ENCODE measurements around the gene CTR9. TPM values are rescaled to one million over a fixed set of nuclear protein-coding genes. Genes with fewer than 3 reads are reported as not detected.

Gene CTR9
- total RNA-seq, 2 experiments from 2014 or later = 45.3 to 47.0 TPM

- Mint-ChIP-seq H3K9me3 (no peaks in the 10 kb centered on the region), H3K27me3 (peaks cover 6% of the 10 kb centered on the region), H3K4me3 (no peak overlapping the region), H3K27ac (peak overlapping the region; percentile 3), H3K36me3 (ENCODE audit: low read depth) (peaks cover 66% of the 10 kb centered on the region), H3K4me1 (peaks cover 59% of the 10 kb centered on the region)
- CTCF ChIA-PET = interaction anchor here (2.1 kb wide), 1 partner anchor 7 kb away, joined by 8 read pairs; no protein-coding TSS in a partner anchor
- no peak for DNase-seq
- POLR2A ChIA-PET = interaction anchor here (0.6 kb wide), 1 partner anchor 7 kb away, joined by 3 read pairs; no protein-coding TSS in a partner anchor
These were observed 46.0 kb downstream of the CTR9 start for GRCh38 chr11:10797001-10797400.

GRCh38 chr11:10797531-10797930 lies 46.5 kb downstream of the CTR9 start:
- peaks cover 6% of the 10 kb centered on the region for H3K27me3 Mint-ChIP-seq
- H3K36me3 Mint-ChIP-seq (ENCODE audit: low read depth) = peaks cover 71% of the 10 kb centered on the region
- peaks cover 63% of the 10 kb centered on the region for H3K4me1 Mint-ChIP-seq
- no peaks in the 10 kb centered on the region for H3K9me3 Mint-ChIP-seq
- CTCF ChIA-PET = interaction anchor here (1.0 kb wide), 1 partner anchor 22 kb away, joined by 3 read pairs; no protein-coding TSS in a partner anchor
- no peak overlapping the region for H3K27ac Mint-ChIP-seq
- POLR2A ChIA-PET = no interaction called here
- H3K4me3 Mint-ChIP-seq = no peak overlapping the region
- no peak for DNase-seq

GRCh38 chr11:10798330-10798928 lies 47.4 kb downstream of the CTR9 start:
- no peaks in the 10 kb centered on the region for H3K9me3 Mint-ChIP-seq
- peaks cover 78% of the 10 kb centered on the region for H3K36me3 Mint-ChIP-seq (ENCODE audit: low read depth)
- ChIA-PET POLR2A (interaction anchor here (0.6 to 1.3 kb wide), 2 partner anchors 11 to 32 kb away, joined by 3 to 9 read pairs; partner anchors contain the start of gene EIF4G2), CTCF (interaction anchor here (0.8 to 1.0 kb wide), 3 partner anchors 9 to 81 kb away, joined by 3 read pairs; no protein-coding TSS in a partner anchor)
- H3K4me3 Mint-ChIP-seq = no peak overlapping the region
- no peaks in the 10 kb centered on the region for H3K27me3 Mint-ChIP-seq
- no peak for DNase-seq
- peak overlapping the region; percentile 11 for H3K27ac Mint-ChIP-seq
- H3K4me1 Mint-ChIP-seq = peaks cover 61% of the 10 kb centered on the region

GRCh38 chr11:10800292-10800691 lies 49.2 kb downstream of the CTR9 start:
- no peak for DNase-seq
- ChIA-PET POLR2A (no interaction called here), CTCF (interaction anchor here (1.2 to 4.9 kb wide), 2 partner anchors 8 to 29 kb away, joined by 3 to 41 read pairs; no protein-coding TSS in a partner anchor)
- Mint-ChIP-seq H3K9me3 (no peaks in the 10 kb centered on the region), H3K4me3 (no peak overlapping the region), H3K27ac (peak overlapping the region; percentile 68), H3K4me1 (peaks cover 71% of the 10 kb centered on the region), H3K27me3 (no peaks in the 10 kb centered on the region), H3K36me3 (ENCODE audit: low read depth) (peaks cover 87% of the 10 kb centered on the region)

- Mint-ChIP-seq H3K4me3 (no peak overlapping the region), H3K27me3 (no peaks in the 10 kb centered on the region), H3K4me1 (peaks cover 76% of the 10 kb centered on the region), H3K9me3 (no peaks in the 10 kb centered on the region), H3K36me3 (ENCODE audit: low read depth) (peaks cover 90% of the 10 kb centered on the region), H3K27ac (no peak overlapping the region)
- DNase-seq = no peak
- ChIA-PET CTCF (interaction anchor here (0.8 to 4.9 kb wide), 6 partner anchors 7 to 88 kb away, joined by 3 to 41 read pairs (median 5); no protein-coding TSS in a partner anchor), POLR2A (interaction anchor here (0.7 to 0.8 kb wide), 2 partner anchors 7 to 54 kb away, joined by 3 read pairs; partner anchors contain the start of gene ZBED5)
These were observed 52.6 kb downstream of the CTR9 start for GRCh38 chr11:10803676-10804075.

- Mint-ChIP-seq H3K27me3 (no peaks in the 10 kb centered on the region), H3K9me3 (no peaks in the 10 kb centered on the region), H3K36me3 (ENCODE audit: low read depth) (peaks cover 71% of the 10 kb centered on the region), H3K27ac (peak overlapping the region; percentile 69), H3K4me1 (peaks cover 70% of the 10 kb centered on the region), H3K4me3 (peak overlapping the region; percentile 26)
- CTCF ChIA-PET = interaction anchor here (1.1 to 2.5 kb wide), 4 partner anchors 9 to 138 kb away, joined by 3 to 8 read pairs (median 3); no protein-coding TSS in a partner anchor
- DNase-seq = no peak
- POLR2A ChIA-PET = no interaction called here
These were observed 54.7 kb downstream of the CTR9 start for GRCh38 chr11:10805741-10806140.

- H3K27me3 Mint-ChIP-seq = no peaks in the 10 kb centered on the region
- peaks cover 67% of the 10 kb centered on the region for H3K36me3 Mint-ChIP-seq (ENCODE audit: low read depth)
- peak overlapping the region; percentile 100 for H3K27ac Mint-ChIP-seq
- ChIA-PET POLR2A (no interaction called here), CTCF (interaction anchor here (1.1 kb wide), 1 partner anchor 13 kb away, joined by 3 read pairs; no protein-coding TSS in a partner anchor)
- DNase-seq = no peak
- H3K9me3 Mint-ChIP-seq = no peaks in the 10 kb centered on the region
- peaks cover 65% of the 10 kb centered on the region for H3K4me1 Mint-ChIP-seq
- H3K4me3 Mint-ChIP-seq = peak overlapping the region; percentile 95
These were observed 55.2 kb downstream of the CTR9 start for GRCh38 chr11:10806206-10806605.

- ChIA-PET POLR2A (interaction anchor here (2.9 kb wide), 1 partner anchor 51 kb away, joined by 22 read pairs; the partner anchor contains the start of gene ZBED5), CTCF (interaction anchor here (1.1 to 3.2 kb wide), 3 partner anchors 15 to 59 kb away, joined by 3 to 28 read pairs (median 4); no protein-coding TSS in a partner anchor)
- peak overlapping the region; percentile 95 for H3K4me3 Mint-ChIP-seq
- DNase-seq = peak; percentile 47
- H3K9me3 Mint-ChIP-seq = no peaks in the 10 kb centered on the region
- peaks cover 52% of the 10 kb centered on the region for H3K36me3 Mint-ChIP-seq (ENCODE audit: low read depth)
- peaks cover 3% of the 10 kb centered on the region for H3K27me3 Mint-ChIP-seq
- peaks cover 52% of the 10 kb centered on the region for H3K4me1 Mint-ChIP-seq
- H3K27ac Mint-ChIP-seq = peak overlapping the region; percentile 100
These were observed 56.6 kb downstream of the CTR9 start for GRCh38 chr11:10807493-10808234.

- POLR2A ChIA-PET = interaction anchor here (1.2 to 2.9 kb wide), 5 partner anchors 10 to 125 kb away, joined by 3 to 22 read pairs (median 9); partner anchors contain the start of gene ZBED5
These were observed 57.1 kb downstream of the CTR9 start for GRCh38 chr11:10808235-10808552.

GRCh38 chr11:10808553-10809372 lies 57.7 kb downstream of the CTR9 start, which contains the start of gene EIF4G2:
TSS of gene EIF4G2 (minus strand) at chr11:10808926.
- POLR2A ChIA-PET = interaction anchor here (0.5 to 2.9 kb wide), 18 partner anchors 8 to 1515 kb away, joined by 3 to 22 read pairs (median 4); partner anchors contain the start of genes CTR9 and ZBED5
- Mint-ChIP-seq H3K4me3 (peak within 1 kb of the TSS; percentile 95), H3K36me3 (ENCODE audit: low read depth) (peaks cover 44% of the 10 kb centered on the region), H3K27ac (peak within 1 kb of the TSS; percentile 100), H3K4me1 (peaks cover 46% of the 10 kb centered on the region), H3K9me3 (no peaks in the 10 kb centered on the region), H3K27me3 (peaks cover 3% of the 10 kb centered on the region)
- CTCF ChIA-PET = interaction anchor here (0.6 to 3.2 kb wide), 10 partner anchors 10 to 363 kb away, joined by 3 to 28 read pairs (median 4); partner anchors contain the start of gene ZBED5
- peak; percentile 98 for DNase-seq

More at GRCh38 chr11:10808235-10808552, 57.1 kb downstream of the CTR9 start:
- DNase-seq = no peak
- H3K4me1 Mint-ChIP-seq = peaks cover 51% of the 10 kb centered on the region
- no peaks in the 10 kb centered on the region for H3K9me3 Mint-ChIP-seq
- peaks cover 3% of the 10 kb centered on the region for H3K27me3 Mint-ChIP-seq
- H3K27ac Mint-ChIP-seq = peak overlapping the region; percentile 100
- H3K4me3 Mint-ChIP-seq = peak overlapping the region; percentile 95
- CTCF ChIA-PET = interaction anchor here (0.7 to 3.2 kb wide), 6 partner anchors 11 to 59 kb away, joined by 3 to 28 read pairs (median 4); partner anchors contain the start of gene ZBED5
- peaks cover 49% of the 10 kb centered on the region for H3K36me3 Mint-ChIP-seq (ENCODE audit: low read depth)

GRCh38 chr11:10809373-10810160 lies 58.5 kb downstream of the CTR9 start:
- Mint-ChIP-seq H3K4me1 (peaks cover 38% of the 10 kb centered on the region), H3K27ac (peak overlapping the region; percentile 100), H3K4me3 (peak overlapping the region; percentile 95), H3K36me3 (ENCODE audit: low read depth) (peaks cover 36% of the 10 kb centered on the region), H3K9me3 (no peaks in the 10 kb centered on the region), H3K27me3 (peaks cover 3% of the 10 kb centered on the region)
- ChIA-PET POLR2A (interaction anchor here (0.5 to 2.9 kb wide), 18 partner anchors 7 to 1514 kb away, joined by 3 to 22 read pairs (median 4); partner anchors contain the start of genes CTR9, USP47 and ZBED5), CTCF (interaction anchor here (0.8 to 3.2 kb wide), 9 partner anchors 9 to 362 kb away, joined by 3 to 28 read pairs (median 4); partner anchors contain the start of gene ZBED5)
- peak; percentile 51 for DNase-seq

Data from activated CD4-positive, alpha-beta T cell treated with anti-CD3 and anti-CD28 coated beads, Interleukin-2, amount 10 ng/mL, durations not matched to agents 7 days and 5 days (primary cell).